A673 (cell line): ENCODE measurements around the gene GALNT9.

Experiments
- CTCF ChIP-seq: fragments of 300-800, 200-600 bp; sonication (generic); conservative IDR thresholded peaks from 2 replicates; pipeline ENCODE4 v1.5.1; 2017; ENCODE audit warnings: low read depth, mild to moderate bottlenecking, antibody characterized with exemption, low read length, moderate library complexity, mixed read lengths
- EZH2 ChIP-seq: fragments of 200-600 bp; sonication (generic); IDR thresholded peaks from 2 replicates; pipeline ENCODE4 v1.6.1; 2017; ENCODE audit warnings: borderline replicate concordance, low read depth, mild to moderate bottlenecking, mixed read lengths, antibody characterized with exemption, low read length; ENCODE audit not compliant: poor library complexity, severe bottlenecking

GRCh38 chr12:132250707-132251106 is 78.7 kb downstream of the GALNT9 start:
- TF ChIP-seq CTCF (no peak), EZH2 (no peak)
